ENCODE measurements around the gene IGSF10.
"Not testable (repeated sequence)": the region's sequence is repeated elsewhere in the genome, so short reads cannot be mapped to it uniquely, and the experiment has no call there.

IGSF10 gene, protein sequence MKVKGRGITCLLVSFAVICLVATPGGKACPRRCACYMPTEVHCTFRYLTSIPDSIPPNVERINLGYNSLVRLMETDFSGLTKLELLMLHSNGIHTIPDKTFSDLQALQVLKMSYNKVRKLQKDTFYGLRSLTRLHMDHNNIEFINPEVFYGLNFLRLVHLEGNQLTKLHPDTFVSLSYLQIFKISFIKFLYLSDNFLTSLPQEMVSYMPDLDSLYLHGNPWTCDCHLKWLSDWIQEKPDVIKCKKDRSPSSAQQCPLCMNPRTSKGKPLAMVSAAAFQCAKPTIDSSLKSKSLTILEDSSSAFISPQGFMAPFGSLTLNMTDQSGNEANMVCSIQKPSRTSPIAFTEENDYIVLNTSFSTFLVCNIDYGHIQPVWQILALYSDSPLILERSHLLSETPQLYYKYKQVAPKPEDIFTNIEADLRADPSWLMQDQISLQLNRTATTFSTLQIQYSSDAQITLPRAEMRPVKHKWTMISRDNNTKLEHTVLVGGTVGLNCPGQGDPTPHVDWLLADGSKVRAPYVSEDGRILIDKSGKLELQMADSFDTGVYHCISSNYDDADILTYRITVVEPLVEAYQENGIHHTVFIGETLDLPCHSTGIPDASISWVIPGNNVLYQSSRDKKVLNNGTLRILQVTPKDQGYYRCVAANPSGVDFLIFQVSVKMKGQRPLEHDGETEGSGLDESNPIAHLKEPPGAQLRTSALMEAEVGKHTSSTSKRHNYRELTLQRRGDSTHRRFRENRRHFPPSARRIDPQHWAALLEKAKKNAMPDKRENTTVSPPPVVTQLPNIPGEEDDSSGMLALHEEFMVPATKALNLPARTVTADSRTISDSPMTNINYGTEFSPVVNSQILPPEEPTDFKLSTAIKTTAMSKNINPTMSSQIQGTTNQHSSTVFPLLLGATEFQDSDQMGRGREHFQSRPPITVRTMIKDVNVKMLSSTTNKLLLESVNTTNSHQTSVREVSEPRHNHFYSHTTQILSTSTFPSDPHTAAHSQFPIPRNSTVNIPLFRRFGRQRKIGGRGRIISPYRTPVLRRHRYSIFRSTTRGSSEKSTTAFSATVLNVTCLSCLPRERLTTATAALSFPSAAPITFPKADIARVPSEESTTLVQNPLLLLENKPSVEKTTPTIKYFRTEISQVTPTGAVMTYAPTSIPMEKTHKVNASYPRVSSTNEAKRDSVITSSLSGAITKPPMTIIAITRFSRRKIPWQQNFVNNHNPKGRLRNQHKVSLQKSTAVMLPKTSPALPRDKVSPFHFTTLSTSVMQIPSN (N-terminal part only)

DNA sequence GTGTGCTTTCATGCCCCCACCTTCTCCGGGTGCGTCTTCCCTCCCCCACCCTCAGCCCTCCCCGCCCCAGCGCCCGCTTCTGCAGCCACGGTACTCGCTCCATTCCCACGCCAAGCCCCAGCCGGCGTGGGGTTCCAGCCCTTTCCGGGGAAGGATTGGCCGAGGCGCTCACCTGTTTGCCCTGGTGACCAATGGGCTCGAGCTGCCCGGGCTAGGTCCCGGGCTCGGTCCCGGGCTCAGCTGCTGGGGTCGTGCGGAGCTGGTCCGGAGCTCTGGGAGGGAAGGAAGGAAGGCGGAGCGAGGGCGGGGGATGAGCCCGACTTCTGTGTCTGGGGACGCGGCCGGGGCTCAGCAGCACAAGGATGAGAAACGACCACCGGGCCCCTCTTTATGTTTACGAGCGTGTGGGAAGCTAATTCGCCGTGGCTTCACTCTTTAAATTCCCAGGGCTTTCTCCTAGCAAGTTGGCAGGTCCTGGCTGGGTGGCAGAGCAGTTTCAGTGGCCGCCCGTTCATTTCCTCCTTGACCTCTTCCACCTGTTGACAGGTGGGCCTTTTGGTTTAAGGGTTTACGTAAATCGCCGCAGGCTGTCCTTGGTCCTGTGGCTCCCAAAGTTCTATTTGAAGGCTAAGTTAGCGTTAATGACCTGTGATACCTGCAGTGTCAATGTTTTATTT lies at the start of gene IGSF10:
TSS of gene IGSF10 (minus strand) at position 288 of the 677 bp plus-strand sequence. CDS start 2,352 bp downstream, outside the sequence.
- DNase-seq = no peak

DNA sequence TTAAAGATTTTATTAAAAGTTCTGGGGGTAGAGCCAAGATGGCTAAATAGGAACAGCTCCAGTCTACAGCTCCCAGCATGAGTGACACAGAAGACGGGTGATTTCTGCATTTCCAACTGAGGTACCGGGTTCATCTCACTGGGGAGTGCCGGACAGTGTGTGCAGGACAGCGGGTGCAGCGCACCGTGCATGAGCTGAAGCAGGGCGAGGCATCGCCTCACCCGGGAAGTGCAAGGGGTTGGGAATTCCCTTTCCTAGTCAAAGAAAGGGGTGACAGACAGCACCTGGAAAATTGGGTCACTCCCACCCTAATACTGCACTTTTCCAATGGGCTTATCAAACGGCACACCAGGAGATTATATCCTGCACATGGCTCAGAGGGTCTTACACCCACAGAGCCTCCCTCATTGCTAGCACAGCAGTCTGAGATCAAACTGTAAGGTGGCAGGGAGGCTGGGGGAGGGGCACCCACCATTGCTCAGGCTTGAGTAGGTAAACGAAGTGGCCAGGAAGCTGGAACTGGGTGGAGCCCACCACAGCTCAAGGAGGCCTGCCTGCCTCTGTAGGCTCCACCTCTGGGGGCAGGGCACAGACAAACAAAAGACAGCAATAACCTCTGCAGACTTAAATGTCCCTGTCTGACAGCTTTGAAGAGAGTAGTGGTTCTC lies 48.7 kb upstream of the IGSF10 start:
- not testable (repeated sequence) for DNase-seq

DNA sequence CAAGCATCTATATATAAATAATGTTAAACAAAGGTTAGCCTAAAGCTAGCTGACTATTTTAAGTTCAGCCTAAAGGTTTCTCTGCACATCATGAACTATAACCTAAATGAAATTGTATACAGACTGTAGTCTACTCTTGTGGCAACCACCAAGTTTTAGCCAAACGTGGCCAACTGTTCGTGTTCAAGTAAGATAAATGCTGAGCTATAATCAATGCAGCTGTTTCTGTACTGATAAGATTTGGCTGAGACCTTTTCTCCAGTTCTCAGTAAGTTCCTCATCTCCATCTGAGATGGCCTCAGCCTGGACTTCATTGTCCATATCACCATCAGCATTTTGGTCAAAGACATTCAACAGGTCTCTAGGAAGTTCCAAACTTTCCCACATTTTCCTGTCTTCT lies 43.7 kb upstream of the IGSF10 start:
- DNase-seq = no peak

DNA sequence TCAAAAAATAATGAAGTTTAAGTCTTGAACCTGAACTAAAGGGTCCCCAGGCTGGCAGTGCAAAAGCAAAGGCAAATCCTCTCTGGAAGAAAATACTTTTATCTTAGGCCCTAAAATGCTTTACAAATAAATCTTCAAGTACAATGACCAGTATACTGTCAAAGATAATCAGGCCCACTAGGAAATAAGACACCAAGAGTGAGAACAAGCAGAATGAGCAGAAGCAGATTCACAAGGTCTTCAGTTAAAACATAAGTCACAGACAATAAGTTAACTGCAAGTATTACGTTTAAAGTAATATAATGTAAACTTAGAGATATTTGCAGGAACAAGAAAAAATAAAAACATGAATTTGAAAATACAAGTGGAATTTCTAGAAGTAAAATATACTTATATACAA lies 42.2 kb upstream of the IGSF10 start:
- DNase-seq = no peak

DNA sequence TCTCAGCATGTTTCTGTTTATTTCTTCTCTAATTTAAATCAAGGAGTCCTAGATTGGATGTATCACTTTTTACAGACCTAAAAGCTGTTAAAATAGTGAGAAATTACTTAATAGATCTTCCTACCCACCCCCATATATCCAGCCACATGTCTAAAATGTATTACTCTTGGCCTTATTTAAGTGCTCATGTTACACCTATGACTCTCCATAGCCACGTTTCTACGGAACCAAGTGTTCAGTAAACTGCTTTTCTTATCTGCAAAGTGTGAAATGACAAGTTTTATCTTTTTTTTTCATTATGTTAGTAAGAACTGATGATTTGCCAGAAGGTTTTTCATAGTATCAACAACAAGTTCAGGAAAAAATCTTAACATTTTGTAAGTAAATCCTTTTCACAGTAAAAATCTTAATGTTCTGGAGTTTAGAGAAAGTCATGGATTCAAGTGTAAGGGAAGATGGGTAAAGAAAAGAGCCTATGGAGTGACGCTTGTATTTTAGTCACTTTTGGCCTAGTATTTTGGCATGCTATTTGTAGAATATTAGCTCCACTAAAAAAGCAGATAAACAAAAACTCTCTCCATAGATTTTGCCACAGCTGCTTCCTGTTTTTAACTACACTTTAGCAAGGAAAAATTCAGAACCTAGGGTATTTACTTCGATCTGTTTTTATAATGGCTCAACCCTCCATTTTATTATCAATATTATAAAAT lies 41.2 kb upstream of the IGSF10 start:
- no peak for DNase-seq

DNA sequence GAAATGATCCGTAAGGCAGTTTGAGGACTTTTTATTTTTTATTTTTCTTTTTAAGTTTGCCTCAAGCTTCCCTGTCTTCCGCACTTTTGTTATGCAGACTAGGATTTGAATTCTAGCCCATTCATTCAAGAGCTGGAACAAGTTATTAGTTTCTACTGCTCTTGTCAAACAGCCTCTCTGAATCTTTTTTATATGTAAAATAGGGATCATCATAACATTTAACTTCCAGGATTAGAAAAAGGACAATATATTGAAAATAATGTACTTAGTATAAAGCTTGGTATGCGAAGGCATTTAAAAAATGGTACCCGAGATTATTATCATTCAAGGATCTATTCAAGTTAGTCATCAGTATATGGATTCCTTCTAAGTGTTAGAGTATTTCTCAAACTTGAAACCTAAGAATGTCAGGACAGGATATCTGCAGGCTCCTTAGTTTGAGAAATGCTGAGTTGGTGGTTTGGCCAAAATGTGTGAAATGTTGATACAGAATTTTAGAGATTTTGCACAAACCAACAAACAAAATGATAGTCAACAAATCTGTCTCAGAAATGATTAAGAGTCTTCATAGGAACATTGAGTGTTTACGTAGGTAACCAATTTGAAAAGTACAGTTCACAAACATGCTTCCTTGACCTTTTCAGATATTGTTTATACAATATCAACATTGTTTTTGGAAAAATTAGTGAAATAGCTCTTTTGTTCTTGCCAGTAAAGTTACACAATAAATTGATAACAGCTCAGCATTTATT lies 40.5 kb upstream of the IGSF10 start:
- no peak for DNase-seq

DNA sequence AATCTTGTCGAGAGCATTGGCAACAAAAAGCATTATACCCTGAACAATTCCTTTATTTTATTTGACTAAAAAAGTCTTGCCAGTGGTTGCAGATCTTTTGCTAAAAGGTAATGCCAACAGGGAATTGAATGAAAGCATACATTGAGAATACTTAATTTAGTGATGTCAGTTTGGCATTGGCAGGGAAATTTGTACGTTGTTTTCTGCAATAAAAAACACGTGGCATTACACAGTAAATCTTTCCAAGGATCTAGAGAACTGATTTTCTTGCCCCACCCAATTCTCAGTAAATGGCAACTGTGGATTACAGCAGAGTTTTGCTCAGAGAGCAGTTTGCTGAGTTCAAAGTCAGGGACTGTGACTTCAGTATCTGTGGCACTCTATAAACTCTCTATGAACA lies 38.3 kb upstream of the IGSF10 start:
- DNase-seq = no peak

DNA sequence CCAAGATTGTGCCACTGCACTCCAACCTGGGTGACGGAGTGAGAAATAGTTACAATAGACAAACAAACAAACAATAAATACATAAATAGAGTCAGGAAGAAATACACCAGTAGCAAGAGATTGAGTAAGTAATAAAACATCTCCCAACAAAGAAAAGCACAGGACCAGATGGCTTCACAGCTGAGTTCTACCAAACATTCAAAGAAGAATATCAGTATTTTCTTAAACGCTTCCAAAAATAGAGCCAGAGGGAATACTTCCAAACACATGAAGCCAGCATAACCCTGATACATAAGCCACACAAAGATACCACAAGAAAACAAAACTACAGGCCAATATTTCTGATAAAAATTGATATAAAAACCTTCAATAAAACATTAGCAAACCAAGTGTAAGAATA lies 30.7 kb upstream of the IGSF10 start:
- DNase-seq = no peak

DNA sequence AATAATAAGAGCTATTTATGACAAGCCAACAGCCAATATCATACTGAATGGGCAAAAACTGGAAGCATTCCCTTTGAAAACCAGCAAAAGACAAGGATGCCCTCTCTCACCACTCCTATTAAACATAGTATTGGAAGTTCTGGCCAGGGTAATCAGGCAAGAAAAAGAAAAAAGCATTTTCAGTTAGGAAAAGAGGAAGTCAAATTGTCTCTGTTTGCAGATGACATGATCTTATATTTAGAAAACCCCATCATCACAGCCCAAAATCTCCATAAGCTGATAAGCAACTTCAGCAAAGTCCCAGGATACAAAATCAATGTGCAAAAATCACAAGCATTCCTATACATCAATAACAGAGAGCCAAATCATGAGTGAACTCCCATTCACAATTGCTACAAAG lies 27.0 kb upstream of the IGSF10 start:
- not testable (repeated sequence) for DNase-seq

DNA sequence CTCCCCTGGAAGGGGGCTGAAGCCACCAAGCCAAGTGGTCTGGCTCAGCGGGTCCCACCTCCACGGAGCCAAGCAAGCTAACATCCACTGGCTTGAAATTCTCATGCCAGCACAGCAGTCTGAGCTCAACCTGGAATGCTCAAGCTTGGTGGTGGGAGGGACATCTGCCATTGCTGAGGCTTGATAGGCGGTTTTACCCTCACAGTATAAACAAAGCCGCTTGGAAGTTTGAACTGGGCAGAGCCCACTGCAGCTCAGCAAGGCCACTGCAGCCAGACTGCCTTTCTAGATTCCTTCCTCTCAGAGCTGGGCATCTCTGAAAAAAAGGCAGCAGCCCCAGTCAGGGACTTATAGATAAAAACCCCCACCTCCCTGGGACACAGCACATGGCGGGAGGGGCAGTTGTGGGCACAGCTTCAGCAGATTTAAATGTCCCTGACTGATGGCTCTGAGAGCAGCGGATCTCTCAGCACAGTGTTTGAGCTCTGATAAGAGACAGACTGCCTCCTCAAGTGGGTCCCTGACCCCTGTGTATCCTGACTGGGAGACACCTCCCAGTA lies 23.2 kb upstream of the IGSF10 start:
- DNase-seq = no peak

DNA sequence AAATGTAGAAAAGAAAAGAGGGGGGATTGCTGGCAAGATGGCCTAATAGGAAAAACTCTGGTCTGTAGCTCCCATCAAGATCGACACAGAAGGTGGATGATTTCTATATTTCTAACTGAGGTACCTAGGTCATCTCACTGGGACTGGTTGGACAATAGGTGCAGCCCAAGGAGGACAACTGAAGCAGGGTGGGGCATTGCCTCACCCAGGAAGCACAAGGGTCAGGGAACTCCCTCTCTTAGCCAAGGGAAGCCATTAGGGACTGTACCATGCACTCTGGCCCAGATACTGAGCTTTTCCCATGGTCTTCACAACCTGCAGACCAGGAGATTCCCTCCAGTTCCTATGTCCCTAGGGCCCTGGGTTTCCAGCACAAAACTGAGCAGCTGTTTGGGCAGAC lies 22.6 kb upstream of the IGSF10 start:
- DNase-seq = no peak

DNA sequence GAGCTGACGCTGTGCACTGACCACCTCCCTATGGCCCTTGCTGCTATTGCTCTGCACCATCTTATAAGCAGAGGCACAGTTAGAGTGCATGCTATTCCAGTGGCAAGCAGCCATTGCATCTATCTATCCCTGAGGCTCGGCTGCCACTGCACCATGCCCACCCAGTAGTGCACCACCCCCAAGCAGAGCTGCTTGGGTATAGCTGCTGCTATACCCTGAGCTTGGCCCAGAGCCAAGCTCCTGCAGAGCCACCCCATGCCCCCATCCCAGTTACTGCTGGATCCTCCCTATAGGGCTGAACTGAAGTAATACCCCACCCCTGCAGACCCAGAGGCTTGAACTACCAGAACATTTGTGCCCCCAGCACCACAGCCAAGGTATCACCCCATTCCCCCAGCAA lies 19.6 kb upstream of the IGSF10 start:
- no peak for DNase-seq

DNA sequence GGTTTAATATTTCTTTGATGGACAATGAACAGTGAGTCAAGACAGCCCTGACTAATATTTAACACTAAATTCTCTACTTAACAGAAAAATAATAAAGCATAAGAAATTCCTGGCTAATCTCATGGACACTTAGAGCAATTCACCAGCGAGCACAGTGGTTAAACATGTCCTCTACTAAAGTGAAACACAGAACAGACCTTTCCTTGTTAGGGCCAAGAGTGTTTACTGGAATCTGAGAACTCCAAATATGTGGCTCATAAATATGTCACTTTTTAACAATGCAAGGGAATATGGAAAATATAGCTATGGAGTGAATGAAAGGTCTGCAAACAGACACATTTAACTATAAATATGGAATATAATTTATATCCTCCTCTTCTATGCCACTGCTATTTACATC lies 18.6 kb upstream of the IGSF10 start:
- DNase-seq = no peak

DNA sequence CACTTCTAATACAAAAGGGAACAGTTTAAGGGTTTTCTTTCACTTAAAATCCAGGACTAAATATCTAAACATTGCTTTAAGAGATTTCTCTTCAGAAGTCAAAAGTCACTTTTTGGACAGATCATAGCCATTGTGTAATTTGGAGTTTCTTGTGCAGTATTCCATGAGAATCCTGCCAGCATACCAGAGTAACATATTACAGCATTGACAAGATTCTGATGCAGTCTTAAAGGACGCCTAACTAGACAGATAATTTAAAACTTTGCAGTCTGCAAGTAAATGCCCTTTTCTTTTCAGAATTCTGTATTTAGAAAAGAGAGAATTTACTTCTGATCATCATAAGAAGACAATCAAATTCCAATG lies 17.5 kb upstream of the IGSF10 start:
- DNase-seq = no peak

DNA sequence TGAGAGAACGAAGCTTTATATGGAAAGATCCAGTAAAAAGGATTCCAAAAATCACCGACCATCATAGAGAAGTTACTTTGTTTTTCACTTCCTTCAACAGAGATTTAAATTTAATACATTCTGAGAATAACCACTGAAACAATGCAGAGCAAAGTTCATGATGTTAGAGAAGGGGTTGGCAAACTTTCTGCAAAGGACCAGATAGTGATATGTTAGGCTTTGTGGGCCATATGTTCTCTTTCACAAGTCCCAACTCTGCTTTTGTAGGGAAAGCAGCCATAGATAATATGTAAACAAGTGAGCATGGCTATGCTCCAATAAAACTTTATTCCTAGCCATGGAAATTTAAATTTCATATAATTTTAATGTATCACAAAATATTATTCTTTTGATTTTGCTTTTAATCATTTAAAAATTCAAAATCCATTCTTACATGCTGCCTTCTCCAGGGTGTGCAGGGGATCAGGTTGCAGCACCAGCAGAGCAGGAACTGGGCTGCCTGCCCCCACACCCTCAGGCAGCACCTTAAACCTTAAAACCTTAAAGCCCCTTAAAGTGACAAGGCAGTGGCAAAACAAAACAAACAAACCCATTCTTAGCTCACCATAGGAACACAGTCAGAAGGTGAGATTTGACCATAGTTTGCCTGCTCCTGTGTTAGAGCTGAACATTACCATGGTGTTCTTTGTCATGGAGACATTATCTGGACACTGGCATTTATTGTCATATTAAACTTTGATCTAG lies 16.9 kb upstream of the IGSF10 start:
- DNase-seq = no peak

DNA sequence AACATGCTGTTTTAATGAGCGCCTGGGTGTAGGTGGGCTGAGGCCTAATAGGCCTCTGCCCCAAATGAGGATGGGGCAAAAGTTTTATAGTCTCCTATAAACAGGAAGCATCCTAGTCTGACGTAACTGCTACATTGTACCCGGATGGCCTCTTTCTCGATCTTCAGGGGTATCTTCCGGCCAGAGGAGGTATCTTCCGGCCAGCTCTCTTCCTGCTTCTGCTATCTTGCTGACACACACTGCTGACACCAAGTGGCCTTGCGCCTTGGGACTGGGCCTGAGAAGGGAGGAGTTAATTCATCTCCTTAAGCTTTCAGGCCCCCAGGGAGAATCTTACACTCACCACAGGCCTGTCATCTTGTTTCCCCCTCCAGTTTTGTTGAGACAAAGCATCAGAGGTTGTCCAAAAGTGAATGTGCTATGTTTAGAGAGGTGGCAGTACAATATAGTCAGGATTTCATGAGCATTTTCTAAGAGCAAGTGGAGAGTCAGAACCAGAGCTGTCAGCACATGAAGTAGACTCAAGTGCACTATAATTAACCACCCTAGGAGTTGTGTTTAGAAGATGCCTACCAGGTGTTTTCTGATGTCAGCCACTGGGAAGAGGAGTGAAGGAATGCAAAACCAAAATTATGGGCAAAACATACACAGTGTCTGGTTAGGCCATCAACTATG lies 15.6 kb upstream of the IGSF10 start:
- DNase-seq = no peak

DNA sequence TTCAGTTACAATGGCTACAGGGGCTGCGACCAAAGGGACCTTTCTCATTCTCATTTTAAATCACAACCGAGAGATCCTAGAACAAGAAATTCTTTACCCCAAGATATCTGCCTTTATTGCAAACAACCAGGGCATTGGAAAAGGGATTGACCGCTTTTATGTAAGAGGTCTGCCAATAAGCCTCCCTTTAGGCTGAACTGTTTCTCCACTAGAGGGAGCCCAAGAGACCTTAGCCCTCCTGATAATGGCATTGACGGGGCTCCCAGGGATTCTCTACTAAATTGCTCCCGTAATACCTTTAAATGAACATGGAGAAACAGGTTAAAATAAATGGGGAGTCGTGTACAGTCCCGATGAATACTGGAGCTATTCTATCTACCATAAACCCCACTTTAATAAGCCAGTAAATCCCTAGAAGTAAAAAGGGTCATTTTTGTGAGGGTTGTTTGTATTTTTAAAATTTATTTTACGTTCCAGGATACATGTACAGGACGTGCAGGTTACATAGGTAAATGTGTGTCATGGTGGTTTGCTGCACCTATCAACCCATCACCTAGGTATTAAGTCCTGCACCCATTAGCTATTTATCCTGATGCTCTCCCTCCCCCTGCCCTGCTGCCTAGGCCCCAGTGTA lies 7.5 kb upstream of the IGSF10 start:
- no peak for DNase-seq

DNA sequence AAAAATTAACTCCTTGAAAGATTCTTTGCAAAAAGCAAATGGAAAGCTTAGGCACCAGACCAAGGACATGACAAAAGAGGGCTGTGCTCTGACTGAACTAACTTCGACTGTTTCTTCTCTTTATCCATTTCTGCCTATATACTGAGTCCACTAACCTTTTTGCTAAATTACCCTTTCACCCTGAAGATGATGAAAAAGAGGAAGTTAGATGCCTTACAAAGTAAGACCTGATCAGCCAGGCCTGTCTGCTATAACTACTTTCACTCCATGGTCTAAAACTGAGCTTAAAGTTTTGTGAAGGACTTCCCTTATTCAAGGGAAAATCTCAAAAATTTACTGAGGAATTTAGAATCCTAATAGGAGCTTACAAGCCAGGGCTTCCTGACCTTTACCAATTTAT lies 6.2 kb upstream of the IGSF10 start:
- no peak for DNase-seq

DNA sequence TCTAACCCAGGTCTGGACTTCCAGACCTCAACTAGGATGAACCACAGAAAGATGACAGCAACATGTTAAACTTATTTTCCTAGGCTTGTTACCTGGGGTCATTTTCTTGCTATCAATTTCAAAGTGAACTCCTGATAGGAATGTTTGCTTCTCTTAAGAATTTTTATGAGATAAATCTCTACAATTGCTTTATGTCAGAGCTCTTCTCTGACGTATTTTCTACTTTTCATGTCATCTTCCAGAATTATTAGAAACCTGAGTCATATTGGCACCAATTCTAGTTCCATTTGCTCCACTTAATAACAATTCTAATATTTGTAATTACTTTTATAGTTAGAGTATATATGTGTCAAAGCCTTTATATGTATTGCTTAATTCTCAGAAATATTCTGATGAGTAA lies 2.1 kb upstream of the IGSF10 start:
- no peak for DNase-seq
